HEK293 (cell line): ENCODE data around the gene SLC49A3.

Source experiments
- MYNN ChIP-seq: fragments of 450-650 bp; formaldehyde crosslinking; IDR thresholded peaks from 2 replicates; pipeline ENCODE4 v1.5.1; 2016; ENCODE audit warnings: missing biosample characterization, missing genetic modification characterization, borderline replicate concordance
- YY1 ChIP-seq: fragments of 450-650 bp; formaldehyde crosslinking; IDR thresholded peaks from 2 replicates; pipeline ENCODE4 v1.5.1; 2018; ENCODE audit warnings: missing biosample characterization, missing genetic modification characterization
- ZNF274 ChIP-seq, 2 experiments: fragments of 200-500 bp in 1 of 2; fragments of 450-650 bp in 1 of 2; sonication (Bioruptor generic) in 1 of 2; formaldehyde crosslinking in 1 of 2; IDR thresholded peaks; 2 replicates each; pipeline versions ENCODE4 v1.5.1 to v1.6.1; 2014 to 2016; ENCODE audit warnings: borderline replicate concordance in 1 of 2, inconsistent platforms in 1 of 2, low read length in 1 of 2, missing biosample characterization in 1 of 2, missing genetic modification characterization in 1 of 2
- ZNF302 ChIP-seq: fragments of 450-650 bp; formaldehyde crosslinking; IDR thresholded peaks from 2 replicates; pipeline ENCODE4 v1.5.1; 2016; ENCODE audit warnings: missing biosample characterization, missing genetic modification characterization, low read depth
- ZNF791 ChIP-seq: fragments of 450-650 bp; formaldehyde crosslinking; IDR thresholded peaks from 2 replicates; pipeline ENCODE4 v1.5.1; 2016; ENCODE audit warnings: missing biosample characterization, missing genetic modification characterization
- TF ChIP-seq, protein P1 (sequence below): fragments of 450-650 bp; formaldehyde crosslinking; IDR thresholded peaks from 2 replicates; pipeline ENCODE4 v1.5.1; 2016; ENCODE audit warnings: missing biosample characterization, missing genetic modification characterization
- TF ChIP-seq, protein P2 (sequence below): fragments of 450-650 bp; formaldehyde crosslinking; IDR thresholded peaks from 2 replicates; pipeline ENCODE4 v1.5.1; 2016; ENCODE audit warnings: missing biosample characterization, missing genetic modification characterization
- TF ChIP-seq, protein P3 (sequence below): fragments of 450-650 bp; formaldehyde crosslinking; IDR thresholded peaks from 2 replicates; pipeline ENCODE4 v1.5.1; 2016; ENCODE audit warnings: missing biosample characterization, missing genetic modification characterization

GRCh38 chr4:665381-665750, 23.6 kb downstream of the SLC49A3 start:
- no peak for TF ChIP-seq ZNF302 (tag by site-specific recombination)
- TF ChIP-seq, protein P1, sequence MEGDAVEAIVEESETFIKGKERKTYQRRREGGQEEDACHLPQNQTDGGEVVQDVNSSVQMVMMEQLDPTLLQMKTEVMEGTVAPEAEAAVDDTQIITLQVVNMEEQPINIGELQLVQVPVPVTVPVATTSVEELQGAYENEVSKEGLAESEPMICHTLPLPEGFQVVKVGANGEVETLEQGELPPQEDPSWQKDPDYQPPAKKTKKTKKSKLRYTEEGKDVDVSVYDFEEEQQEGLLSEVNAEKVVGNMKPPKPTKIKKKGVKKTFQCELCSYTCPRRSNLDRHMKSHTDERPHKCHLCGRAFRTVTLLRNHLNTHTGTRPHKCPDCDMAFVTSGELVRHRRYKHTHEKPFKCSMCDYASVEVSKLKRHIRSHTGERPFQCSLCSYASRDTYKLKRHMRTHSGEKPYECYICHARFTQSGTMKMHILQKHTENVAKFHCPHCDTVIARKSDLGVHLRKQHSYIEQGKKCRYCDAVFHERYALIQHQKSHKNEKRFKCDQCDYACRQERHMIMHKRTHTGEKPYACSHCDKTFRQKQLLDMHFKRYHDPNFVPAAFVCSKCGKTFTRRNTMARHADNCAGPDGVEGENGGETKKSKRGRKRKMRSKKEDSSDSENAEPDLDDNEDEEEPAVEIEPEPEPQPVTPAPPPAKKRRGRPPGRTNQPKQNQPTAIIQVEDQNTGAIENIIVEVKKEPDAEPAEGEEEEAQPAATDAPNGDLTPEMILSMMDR (tag by site-specific recombination) = no peak
- TF ChIP-seq YY1 (tag by site-specific recombination) = no peak
- TF ChIP-seq MYNN (tag by site-specific recombination) = no peak
- TF ChIP-seq, protein P2, sequence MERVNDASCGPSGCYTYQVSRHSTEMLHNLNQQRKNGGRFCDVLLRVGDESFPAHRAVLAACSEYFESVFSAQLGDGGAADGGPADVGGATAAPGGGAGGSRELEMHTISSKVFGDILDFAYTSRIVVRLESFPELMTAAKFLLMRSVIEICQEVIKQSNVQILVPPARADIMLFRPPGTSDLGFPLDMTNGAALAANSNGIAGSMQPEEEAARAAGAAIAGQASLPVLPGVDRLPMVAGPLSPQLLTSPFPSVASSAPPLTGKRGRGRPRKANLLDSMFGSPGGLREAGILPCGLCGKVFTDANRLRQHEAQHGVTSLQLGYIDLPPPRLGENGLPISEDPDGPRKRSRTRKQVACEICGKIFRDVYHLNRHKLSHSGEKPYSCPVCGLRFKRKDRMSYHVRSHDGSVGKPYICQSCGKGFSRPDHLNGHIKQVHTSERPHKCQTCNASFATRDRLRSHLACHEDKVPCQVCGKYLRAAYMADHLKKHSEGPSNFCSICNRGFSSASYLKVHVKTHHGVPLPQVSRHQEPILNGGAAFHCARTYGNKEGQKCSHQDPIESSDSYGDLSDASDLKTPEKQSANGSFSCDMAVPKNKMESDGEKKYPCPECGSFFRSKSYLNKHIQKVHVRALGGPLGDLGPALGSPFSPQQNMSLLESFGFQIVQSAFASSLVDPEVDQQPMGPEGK (tag by site-specific recombination) = no peak
- TF ChIP-seq ZNF791 (tag by site-specific recombination) = no peak
- TF ChIP-seq, protein P3, sequence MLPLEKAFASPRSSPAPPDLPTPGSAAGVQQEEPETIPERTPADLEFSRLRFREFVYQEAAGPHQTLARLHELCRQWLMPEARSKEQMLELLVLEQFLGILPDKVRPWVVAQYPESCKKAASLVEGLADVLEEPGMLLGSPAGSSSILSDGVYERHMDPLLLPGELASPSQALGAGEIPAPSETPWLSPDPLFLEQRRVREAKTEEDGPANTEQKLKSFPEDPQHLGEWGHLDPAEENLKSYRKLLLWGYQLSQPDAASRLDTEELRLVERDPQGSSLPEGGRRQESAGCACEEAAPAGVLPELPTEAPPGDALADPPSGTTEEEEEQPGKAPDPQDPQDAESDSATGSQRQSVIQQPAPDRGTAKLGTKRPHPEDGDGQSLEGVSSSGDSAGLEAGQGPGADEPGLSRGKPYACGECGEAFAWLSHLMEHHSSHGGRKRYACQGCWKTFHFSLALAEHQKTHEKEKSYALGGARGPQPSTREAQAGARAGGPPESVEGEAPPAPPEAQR (tag by site-specific recombination) = no peak
- no peak for TF ChIP-seq ZNF274 (IDR thresholded peaks at IDR 0.05; ENCODE audit: low read length)
- TF ChIP-seq ZNF274 (tag by site-specific recombination; IDR thresholded peaks at IDR 0.05; ENCODE audit: borderline replicate concordance) = no peak
